Left renal pelvis (tissue), 4 donors: ENCODE measurements around the gene MUL1. TPM values are rescaled to one million over a fixed set of nuclear protein-coding genes. Genes with fewer than 3 reads are reported as not detected.
A peak's percentile ranks its signal among the peaks of the same experiment; 100 is the strongest.
"Not testable (repeated sequence)": the region's sequence is repeated elsewhere in the genome, so short reads cannot be mapped to it uniquely, and the experiment has no call there.

Source experiments
- DNase-seq, 4 donors: peaks; one replicate each; pipeline ENCODE4 v3.0.0-alpha.2; 2013; ENCODE audit warnings: low read depth in 4 of 4, low spot score in 3 of 4
- polyA plus RNA-seq, 4 donors: library from polyadenylated mRNA; unstranded; fragments of 120-200 nt; gene quantifications; one replicate each; pipeline ENCODE4 v1.2.1, GENCODE V29; 2013; ENCODE audit not compliant: insufficient read length in 4 of 4

MUL1 gene
- polyA plus RNA-seq, 4 donors: 27.4 to 40.0 (median 34.9) TPM

DNA sequence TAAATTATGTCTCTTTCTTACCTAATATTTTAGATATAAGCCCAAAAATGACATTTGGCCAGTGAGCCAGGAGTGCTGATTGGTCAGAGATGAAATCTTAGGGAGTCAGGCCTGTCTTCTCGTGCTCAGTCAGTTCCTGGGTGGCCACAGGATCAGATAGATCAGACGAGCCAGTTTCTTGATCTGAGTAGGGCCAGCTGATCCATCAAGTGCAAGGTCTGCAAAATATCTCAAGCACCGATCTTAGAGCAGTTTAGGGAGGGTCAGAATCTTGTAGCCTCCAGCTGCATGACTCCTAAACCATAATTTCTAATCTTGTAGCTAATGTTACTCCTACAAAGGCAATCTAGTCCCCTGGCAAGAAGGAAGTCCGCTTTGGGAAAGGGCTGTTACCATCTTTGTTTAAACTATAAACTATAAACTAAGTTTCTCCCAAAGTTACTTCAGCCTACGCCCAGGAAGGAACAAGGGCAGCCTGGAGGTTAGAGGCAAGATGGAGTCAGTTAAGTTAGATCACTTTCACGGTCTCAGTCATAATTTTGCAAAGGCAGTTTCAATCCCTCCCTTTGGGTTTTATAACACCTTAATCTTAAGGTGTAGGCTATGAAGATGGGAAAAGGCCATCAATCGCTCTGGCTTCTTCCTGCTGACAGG is 11.8 kb upstream of the MUL1 start:
- not testable (repeated sequence) for DNase-seq

DNA sequence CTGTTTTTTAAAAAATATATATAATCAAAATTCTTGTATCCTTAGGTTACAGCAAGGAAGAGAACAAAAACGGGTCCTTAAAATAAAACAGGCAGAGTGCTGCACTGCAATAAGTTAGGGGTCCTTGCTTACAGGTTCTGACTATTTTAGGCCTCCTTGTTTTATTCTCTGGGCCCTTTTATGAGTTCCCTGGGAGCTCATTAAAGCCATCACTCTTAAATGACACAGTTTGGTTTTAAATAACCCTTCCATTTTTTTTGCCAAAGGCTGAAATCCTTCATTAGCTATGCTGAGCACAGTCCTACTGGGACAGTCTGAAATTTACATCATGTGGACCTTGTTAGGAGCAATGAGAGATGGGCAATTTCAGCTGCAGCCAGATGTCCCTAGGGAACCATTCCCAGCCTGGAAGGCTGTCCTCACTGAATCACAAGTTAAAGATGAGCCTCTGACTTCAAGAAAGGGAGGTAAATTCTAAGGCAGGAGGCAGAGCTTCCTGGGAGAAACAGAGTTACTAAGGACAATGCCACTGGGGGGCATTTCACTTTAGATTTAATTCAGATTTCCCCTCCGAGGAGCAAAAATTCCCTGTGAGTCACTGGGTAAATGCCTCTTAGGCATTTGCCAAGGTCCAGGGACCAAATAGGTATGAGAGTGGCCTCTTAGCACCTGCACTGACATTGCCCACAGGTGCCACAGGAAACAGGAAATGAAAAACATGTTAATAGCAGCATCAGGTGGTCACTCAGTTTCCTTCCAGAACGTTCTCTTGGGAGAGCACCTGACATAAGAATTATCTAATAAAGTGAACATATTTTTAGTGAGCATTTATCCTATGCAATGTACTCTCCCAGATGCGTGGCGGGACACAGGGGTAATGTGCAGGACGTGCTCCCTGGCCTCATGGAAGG is 3.8 kb upstream of the MUL1 start:
- DNase-seq: no peak

DNA sequence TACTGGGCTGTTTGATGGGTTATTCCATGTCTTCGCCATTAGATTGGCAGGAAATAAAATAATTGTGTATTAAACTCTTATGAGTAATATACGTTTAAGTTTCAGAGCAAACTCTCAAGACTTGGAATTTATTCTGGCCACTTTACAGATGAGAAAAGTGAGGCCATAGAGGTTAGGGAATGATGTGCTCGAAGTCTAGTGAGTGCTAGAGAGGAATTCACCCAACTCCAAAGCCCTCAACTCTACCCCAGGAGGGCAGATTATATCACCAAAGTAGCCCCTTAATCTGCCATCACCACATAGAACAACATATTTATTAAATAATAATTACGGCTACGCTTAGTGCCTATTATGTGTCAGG is 440 bp upstream of the MUL1 start:
- DNase-seq: no peak

GRCh38 chr1:20507248-20507563 is 745 bp downstream of the MUL1 start:
- no peak for DNase-seq

GRCh38 chr1:20505488-20505887 is 2.5 kb downstream of the MUL1 start:
- no peak for DNase-seq

- no peak for DNase-seq
Observed at GRCh38 chr1:20500716-20501115, 7.2 kb downstream of the MUL1 start.

- DNase-seq: no peak
Observed at GRCh38 chr1:20499718-20500117, 8.2 kb downstream of the MUL1 start.

DNA sequence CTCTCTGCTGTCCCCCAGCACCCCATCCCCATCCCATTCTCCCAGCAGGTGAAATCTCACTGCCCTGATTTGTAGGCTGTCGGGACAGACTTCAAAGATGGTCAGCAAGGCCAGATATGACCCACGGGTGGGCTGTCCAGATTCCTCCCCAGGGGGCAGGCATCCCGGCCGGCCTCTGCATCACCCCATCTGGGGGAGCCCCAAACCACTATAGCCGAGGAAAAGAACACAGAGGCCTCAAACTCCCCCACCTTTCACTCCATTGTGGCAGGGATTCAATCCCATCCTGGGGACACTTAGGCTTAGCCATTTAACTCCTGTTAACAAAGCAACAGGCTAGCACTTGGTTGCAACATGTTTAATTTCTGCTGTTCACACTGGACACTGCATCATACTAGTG is 8.8 kb downstream of the MUL1 start:
- DNase-seq: no peak

DNA sequence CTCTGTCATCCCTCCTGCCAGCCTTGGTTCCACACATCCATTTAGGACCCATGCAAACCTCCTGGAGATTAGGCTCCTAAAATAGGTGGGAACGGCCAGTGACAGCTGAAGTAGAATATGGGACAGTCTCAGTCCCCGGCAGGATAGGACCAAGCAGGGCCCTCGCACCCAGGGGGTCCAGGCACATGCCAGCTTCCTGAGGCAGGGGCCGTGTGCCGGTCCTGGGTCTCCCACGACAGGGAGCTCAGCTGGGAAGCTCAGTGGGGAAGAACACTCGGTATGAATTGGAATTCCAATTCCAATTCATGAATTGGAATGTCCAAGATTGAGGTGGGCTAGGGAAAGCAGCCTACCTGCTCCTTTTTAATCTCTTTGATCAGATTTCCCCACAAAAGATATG is 9.8 kb downstream of the MUL1 start:
- no peak for DNase-seq

- no peak for DNase-seq
Observed at GRCh38 chr1:20497506-20497905, 10.4 kb downstream of the MUL1 start.

GRCh38 chr1:20496725-20497383 is 11.1 kb downstream of the MUL1 start:
- not testable (repeated sequence) for DNase-seq

GRCh38 chr1:20496241-20496661 is 11.7 kb downstream of the MUL1 start:
- DNase-seq: no peak

DNA sequence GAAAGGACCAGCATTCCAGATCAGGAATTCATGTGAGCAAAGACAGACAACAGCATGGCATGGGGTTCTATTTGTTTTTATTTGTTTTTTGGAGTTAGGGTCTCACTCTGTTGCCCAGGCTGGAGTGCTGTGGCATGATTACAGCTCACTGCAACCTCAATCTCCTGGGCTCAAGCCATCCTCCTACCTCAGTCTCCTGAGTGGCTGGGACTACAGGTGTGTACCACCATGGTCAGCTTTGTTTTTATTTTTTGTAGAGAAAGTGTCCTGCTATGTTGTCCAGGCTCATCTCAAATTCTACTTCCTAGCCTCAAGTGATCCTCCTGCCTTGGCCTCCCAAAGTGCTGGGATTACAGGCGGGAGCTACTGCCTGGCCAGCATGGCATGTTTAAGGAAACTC is 12.3 kb downstream of the MUL1 start:
- DNase-seq: no peak

GRCh38 chr1:20494609-20495311 is 13.2 kb downstream of the MUL1 start:
- DNase-seq: no peak

DNA sequence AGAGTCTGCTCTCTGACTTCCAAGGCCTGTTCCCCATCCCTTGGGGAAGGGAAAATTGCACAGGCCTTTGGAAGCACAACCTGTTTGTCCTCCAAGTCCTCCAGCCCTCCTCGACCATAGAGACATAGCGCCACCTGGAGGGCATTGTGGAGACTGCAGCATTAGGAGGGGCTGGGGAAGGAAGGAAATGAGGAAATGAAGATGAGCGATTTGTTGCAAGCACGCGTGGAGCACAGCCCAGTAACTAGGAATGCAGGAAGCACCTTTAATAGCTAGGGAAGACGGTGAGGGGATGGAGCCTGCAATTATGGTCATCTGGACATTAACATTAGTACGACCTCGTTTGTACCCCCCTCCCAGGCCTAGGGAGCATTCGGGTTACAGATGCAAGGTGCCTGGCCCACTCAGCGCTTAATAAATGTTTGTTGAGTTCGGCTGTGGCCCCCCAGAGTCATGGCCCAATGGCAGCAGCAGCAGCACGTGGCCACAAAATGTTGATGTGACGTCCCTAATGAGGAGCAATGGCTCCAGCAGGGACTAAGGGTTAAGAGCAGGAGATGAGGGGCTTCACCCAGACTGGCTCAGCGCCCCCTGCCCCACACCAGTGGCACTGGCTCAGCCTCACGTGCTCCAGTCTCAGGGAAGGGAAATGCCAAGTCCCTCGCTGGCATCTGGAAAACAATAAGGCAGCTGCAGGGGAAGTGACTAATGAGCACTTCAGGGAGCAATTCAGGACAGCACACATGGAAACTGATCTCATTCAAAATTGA is 13.9 kb downstream of the MUL1 start:
- peak in 3 of 4 donors; percentile 74 to 87 (median 81) for DNase-seq

- DNase-seq: no peak
Observed at GRCh38 chr1:20493309-20493708, 14.6 kb downstream of the MUL1 start.

DNA sequence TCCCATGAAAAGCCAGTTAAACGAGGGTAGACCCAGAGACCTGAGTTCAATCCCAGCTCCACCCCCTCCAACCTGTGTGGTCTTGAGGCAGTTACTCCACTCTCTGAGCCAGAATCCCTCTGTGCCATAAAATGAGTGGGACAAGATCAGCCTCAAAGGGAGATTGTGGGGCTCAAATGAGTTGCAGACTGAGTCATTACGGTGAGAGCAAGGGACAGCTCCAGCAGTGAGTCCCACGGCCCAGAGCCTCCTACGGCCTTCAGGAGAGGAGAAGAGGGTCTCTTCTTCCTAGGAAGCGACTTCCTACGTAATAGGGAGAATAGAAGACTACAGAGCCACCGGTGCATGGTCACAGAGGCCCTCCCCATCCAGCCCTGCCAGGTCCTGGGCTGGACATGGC is 15.2 kb downstream of the MUL1 start:
- DNase-seq: no peak

- no peak for DNase-seq
Observed at GRCh38 chr1:20491866-20492265, 16.1 kb downstream of the MUL1 start.

GRCh38 chr1:20491178-20491577 is 16.8 kb downstream of the MUL1 start:
- DNase-seq: no peak

DNA sequence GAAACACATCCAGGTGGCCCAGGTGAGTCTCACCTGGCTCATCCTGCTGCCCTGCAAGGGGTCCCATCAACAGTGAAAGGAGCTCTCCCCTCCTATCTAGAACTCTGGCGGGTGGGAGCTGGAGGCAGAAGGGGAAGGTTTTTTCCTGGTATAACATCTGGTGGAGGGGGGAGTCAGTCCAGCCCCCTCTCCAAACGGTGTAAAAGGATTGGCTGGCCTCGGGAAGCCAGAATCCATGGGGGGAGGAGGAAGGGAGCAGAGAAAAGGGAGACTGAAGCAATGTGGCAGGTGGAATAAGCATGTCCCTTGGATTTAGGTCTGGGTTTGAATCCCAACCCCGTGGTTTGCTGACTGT is 20.7 kb downstream of the MUL1 start:
- no peak for DNase-seq
